ENCODE data around the gene ANKS1A. TPM values are rescaled to one million over a fixed set of nuclear protein-coding genes. Genes with fewer than 3 reads are reported as not detected.
A peak's percentile ranks its signal among the peaks of the same experiment; 100 is the strongest.

Gene ANKS1A
- polyA plus RNA-seq, 3 donors = 1.7 to 8.0 (median 3.1) TPM

DNA sequence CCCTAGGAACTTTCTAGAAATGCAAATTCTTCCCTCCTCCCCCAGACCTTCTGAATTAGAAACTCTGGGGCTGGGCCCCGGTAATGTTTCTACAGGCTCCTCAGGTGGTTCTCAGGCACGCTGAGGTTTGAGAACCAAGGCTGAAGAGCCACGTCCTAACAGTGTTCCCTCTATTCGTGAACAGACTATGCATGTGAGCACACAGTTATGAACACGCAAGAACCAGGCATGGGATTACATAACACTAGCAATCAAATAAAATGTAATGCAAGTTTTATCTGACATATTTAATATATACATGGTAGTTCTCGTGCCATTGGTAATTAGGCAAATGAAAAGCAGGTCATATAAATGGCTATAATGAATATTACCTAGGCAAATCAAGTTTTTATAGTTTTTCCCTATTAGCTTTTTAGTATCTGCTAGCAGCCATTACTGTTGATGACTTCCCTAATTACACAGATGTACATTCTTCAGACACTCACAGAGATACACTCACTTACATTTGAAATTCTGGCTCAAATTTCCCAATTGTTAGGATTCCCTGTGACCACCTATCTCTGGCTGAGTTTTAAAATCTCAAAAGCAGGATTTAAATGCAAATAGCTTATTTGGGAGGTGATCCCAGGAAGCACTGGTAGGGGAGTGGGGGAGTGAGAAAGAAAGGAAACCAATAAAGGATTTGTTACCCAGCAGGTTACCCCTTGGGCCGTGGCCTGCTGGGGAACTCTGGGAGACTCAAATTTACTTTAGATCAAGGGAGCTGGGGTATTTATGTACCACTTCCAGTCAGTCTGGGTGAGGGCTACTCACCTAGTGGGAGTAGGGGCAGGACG is 148.0 kb downstream of the ANKS1A start:
- peak overlapping the region in 3 of 7 donors; percentile 16 to 69 (median 43) for H3K27ac Mint-ChIP-seq
- peaks cover 44% of the 10 kb centered on the region for H3K4me1 Mint-ChIP-seq
- no peak overlapping the region for H3K4me3 Mint-ChIP-seq
- Histone ChIP-seq H3K9ac (ENCODE audit: insufficient read depth, low read length, poor library complexity, severe bottlenecking) (no peak overlapping the region), H3K4me1 (ENCODE audit: control insufficient read depth in 1 of 2, insufficient read depth in 2 of 2, low read length in 2 of 2) (peaks cover 31 to 39% of the 10 kb centered on the region in 2 donors), H2AFZ (ENCODE audit: insufficient read depth, low read depth, low read length, poor library complexity, severe bottlenecking) (no peak overlapping the region), H3K79me2 (ENCODE audit: insufficient read depth, low read length) (peaks cover 8% of the 10 kb centered on the region), H3K27ac (ENCODE audit: low read depth in 1 of 2, low read length in 2 of 2) (peak overlapping the region in 1 of 2 donors; percentile 15), H3K36me3 (replicated peaks in 1 of 2; ENCODE audit: control insufficient read depth in 1 of 2, insufficient read depth in 2 of 2, low read length in 2 of 2) (peaks cover 12 to 34% of the 10 kb centered on the region in 2 donors), H3K9me3 (replicated peaks in 1 of 2; ENCODE audit: control insufficient read depth in 1 of 2, insufficient read depth in 1 of 2, low read length in 2 of 2) (no peaks in the 10 kb centered on the region), H3K4me2 (replicated peaks; ENCODE audit: extremely low read depth, low read length, poor library complexity, severe bottlenecking) (no peak overlapping the region), H3K4me3 (replicated peaks in 1 of 3; ENCODE audit: low read depth in 2 of 3, low read length in 3 of 3) (no peak overlapping the region), H4K20me1 (ENCODE audit: insufficient read depth, low read length) (peaks cover 3% of the 10 kb centered on the region), H3K27me3 (ENCODE audit: control insufficient read depth in 2 of 2, insufficient read depth in 2 of 2, low read length in 2 of 2) (no peaks in the 10 kb centered on the region)
- intact Hi-C loops (cut with micrococcal nuclease) = no loop called here
- peaks cover 44 to 53% of the 10 kb centered on the region in 2 donors for H3K36me3 Mint-ChIP-seq
- DNase-seq = no peak
- peaks cover 0 to 1% (median 0%) of the 10 kb centered on the region in 3 donors for H3K27me3 Mint-ChIP-seq (ENCODE audit: low read depth in 3 of 3)
- TF ChIP-seq, protein P1, sequence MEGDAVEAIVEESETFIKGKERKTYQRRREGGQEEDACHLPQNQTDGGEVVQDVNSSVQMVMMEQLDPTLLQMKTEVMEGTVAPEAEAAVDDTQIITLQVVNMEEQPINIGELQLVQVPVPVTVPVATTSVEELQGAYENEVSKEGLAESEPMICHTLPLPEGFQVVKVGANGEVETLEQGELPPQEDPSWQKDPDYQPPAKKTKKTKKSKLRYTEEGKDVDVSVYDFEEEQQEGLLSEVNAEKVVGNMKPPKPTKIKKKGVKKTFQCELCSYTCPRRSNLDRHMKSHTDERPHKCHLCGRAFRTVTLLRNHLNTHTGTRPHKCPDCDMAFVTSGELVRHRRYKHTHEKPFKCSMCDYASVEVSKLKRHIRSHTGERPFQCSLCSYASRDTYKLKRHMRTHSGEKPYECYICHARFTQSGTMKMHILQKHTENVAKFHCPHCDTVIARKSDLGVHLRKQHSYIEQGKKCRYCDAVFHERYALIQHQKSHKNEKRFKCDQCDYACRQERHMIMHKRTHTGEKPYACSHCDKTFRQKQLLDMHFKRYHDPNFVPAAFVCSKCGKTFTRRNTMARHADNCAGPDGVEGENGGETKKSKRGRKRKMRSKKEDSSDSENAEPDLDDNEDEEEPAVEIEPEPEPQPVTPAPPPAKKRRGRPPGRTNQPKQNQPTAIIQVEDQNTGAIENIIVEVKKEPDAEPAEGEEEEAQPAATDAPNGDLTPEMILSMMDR (IDR thresholded peaks at IDR 0.05) = no peak
- WGBS (ENCODE audit: insufficient coverage) = no CpG with 5 or more reads among the region's 8 CpGs
- H3K9me3 Mint-ChIP-seq = no peaks in the 10 kb centered on the region

DNA sequence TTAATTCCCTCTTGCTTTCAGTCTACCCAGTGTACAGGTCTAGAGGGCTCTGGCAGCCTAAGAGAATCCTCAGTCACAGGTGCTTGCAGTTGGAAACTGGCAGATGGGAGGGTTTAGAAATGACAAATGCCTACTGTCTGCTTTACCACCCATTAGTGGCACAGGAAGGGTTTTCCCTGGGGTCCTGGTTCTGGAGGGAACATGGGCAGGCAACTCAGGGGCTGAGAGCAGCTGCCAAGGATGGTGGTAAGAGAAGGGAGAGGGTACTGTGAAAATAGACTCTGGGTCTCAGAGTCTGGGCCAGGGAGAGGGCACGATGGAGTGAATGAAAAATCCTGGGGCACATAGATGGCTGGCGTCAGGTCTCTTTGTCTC is 148.6 kb downstream of the ANKS1A start:
- peak overlapping the region in 3 of 7 donors; percentile 39 to 68 (median 55) for H3K27ac Mint-ChIP-seq
- DNase-seq = no peak
- WGBS (ENCODE audit: insufficient coverage) = 100% methylated on average over 2 of the region's 2 CpGs
- Histone ChIP-seq H2AFZ (ENCODE audit: insufficient read depth, low read depth, low read length, poor library complexity, severe bottlenecking) (no peak overlapping the region), H3K9ac (ENCODE audit: insufficient read depth, low read length, poor library complexity, severe bottlenecking) (no peak overlapping the region), H3K4me3 (replicated peaks in 1 of 3; ENCODE audit: low read depth in 2 of 3, low read length in 3 of 3) (no peak overlapping the region), H3K36me3 (replicated peaks in 1 of 2; ENCODE audit: control insufficient read depth in 1 of 2, insufficient read depth in 2 of 2, low read length in 2 of 2) (peaks cover 12 to 34% of the 10 kb centered on the region in 2 donors), H3K27ac (ENCODE audit: low read depth in 1 of 2, low read length in 2 of 2) (no peak overlapping the region), H3K4me1 (ENCODE audit: control insufficient read depth in 1 of 2, insufficient read depth in 2 of 2, low read length in 2 of 2) (peaks cover 31 to 45% of the 10 kb centered on the region in 2 donors), H3K9me3 (replicated peaks in 1 of 2; ENCODE audit: control insufficient read depth in 1 of 2, insufficient read depth in 1 of 2, low read length in 2 of 2) (no peaks in the 10 kb centered on the region), H3K79me2 (ENCODE audit: insufficient read depth, low read length) (peaks cover 8% of the 10 kb centered on the region), H3K4me2 (replicated peaks; ENCODE audit: extremely low read depth, low read length, poor library complexity, severe bottlenecking) (no peak overlapping the region), H3K27me3 (ENCODE audit: control insufficient read depth in 2 of 2, insufficient read depth in 2 of 2, low read length in 2 of 2) (no peaks in the 10 kb centered on the region), H4K20me1 (ENCODE audit: insufficient read depth, low read length) (peaks cover 3% of the 10 kb centered on the region)
- H3K4me3 Mint-ChIP-seq = no peak overlapping the region
- TF ChIP-seq, protein P1 (IDR thresholded peaks at IDR 0.05) = no peak
- no peaks in the 10 kb centered on the region for H3K9me3 Mint-ChIP-seq
- H3K27me3 Mint-ChIP-seq (ENCODE audit: low read depth in 3 of 3) = peaks cover 0 to 1% (median 0%) of the 10 kb centered on the region in 3 donors
- peaks cover 42 to 55% of the 10 kb centered on the region in 2 donors for H3K36me3 Mint-ChIP-seq
- intact Hi-C loops (cut with micrococcal nuclease) = no loop called here
- H3K4me1 Mint-ChIP-seq = peaks cover 48% of the 10 kb centered on the region

Data from CD14-positive monocyte (primary cell).